ENCODE data around the gene SENP2.

GRCh38 chr3:185680231-185680630 lies 94.1 kb downstream of the SENP2 start:
- no peak for TF ChIP-seq CTCF (IDR thresholded peaks at IDR 0.05; ENCODE audit: low read depth, low read length)
- TF ChIP-seq EZH2phosphoT487 (IDR thresholded peaks at IDR 0.05; ENCODE audit: low read depth) = no peak

Measured in OCI-LY3 (cell line).